ENCODE results near the gene SCRN1.

SCRN1 gene
- 6.5 to 22.1 (median 13.9) reads per million in 18 experiments for total RNA-seq

GRCh38 chr7:29989257-29989995 is at the start of gene SCRN1:
Gene SCRN1, minus strand, starts transcription at chr7:29989801. Its CDS starts 20,734 bp downstream, at chr7:29969067.
- DNase-seq: peak in 1 of 2 donors; percentile 6

- DNase-seq: no peak
Measured at GRCh38 chr7:30038196-30038980, 48.8 kb upstream of the SCRN1 start.

- DNase-seq: no peak
Measured at GRCh38 chr7:30036220-30036619, 46.6 kb upstream of the SCRN1 start.

GRCh38 chr7:30034501-30034900 is 44.9 kb upstream of the SCRN1 start:
- DNase-seq: no peak

- DNase-seq: no peak
Measured at GRCh38 chr7:30032310-30033125, 42.9 kb upstream of the SCRN1 start.

- no peak for DNase-seq
Measured at GRCh38 chr7:30029696-30030095, 40.1 kb upstream of the SCRN1 start.

- peak; percentile 32 to 40 for DNase-seq
Measured at GRCh38 chr7:30028749-30029635, 39.4 kb upstream of the SCRN1 start.

GRCh38 chr7:30028216-30028748 is 38.7 kb upstream of the SCRN1 start, which contains the start of gene PLEKHA8:
Gene PLEKHA8, plus strand, starts transcription at chr7:30028412. Its CDS starts 351 bp downstream, at chr7:30028763.
- peak; percentile 90 for DNase-seq

- no peak for DNase-seq
Measured at GRCh38 chr7:30027740-30028215, 38.2 kb upstream of the SCRN1 start.

GRCh38 chr7:30027065-30027456 is 37.5 kb upstream of the SCRN1 start:
- DNase-seq: peak; percentile 19 to 39

- peak; percentile 99 to 100 for DNase-seq
Measured at GRCh38 chr7:30026229-30027064, 36.8 kb upstream of the SCRN1 start, which contains the start of gene FKBP14. Gene FKBP14, minus strand, starts transcription at chr7:30026702. Its CDS starts 194 bp downstream, at chr7:30026508.

- DNase-seq: no peak
Measured at GRCh38 chr7:30023524-30023923, 33.9 kb upstream of the SCRN1 start.

GRCh38 chr7:30022991-30023390 is 33.4 kb upstream of the SCRN1 start:
- no peak for DNase-seq

- no peak for DNase-seq
Measured at GRCh38 chr7:30020535-30020934, 30.9 kb upstream of the SCRN1 start.

GRCh38 chr7:30019960-30020359 is 30.4 kb upstream of the SCRN1 start:
- DNase-seq: no peak

GRCh38 chr7:30019387-30019786 is 29.8 kb upstream of the SCRN1 start:
- no peak for DNase-seq

- no peak for DNase-seq
Measured at GRCh38 chr7:30018451-30018850, 28.9 kb upstream of the SCRN1 start.

GRCh38 chr7:30012757-30013156 is 23.2 kb upstream of the SCRN1 start:
- no peak for DNase-seq

GRCh38 chr7:30010021-30010420 is 20.4 kb upstream of the SCRN1 start:
- DNase-seq: no peak

- DNase-seq: no peak
Measured at GRCh38 chr7:30005464-30005863, 15.9 kb upstream of the SCRN1 start.
